Thyroid gland (tissue), 4 donors: ENCODE measurements around the gene NPW. TPM values are rescaled to one million over a fixed set of nuclear protein-coding genes. Genes with fewer than 3 reads are reported as not detected.

ENCODE experiments used
- DNase-seq, 2 donors: peaks; one replicate each; pipeline ENCODE4 v3.0.0-alpha.2; 2019
- H3K27ac ChIP-seq, 3 donors: fragments of 200-600 bp; sonication (generic); 1 replicate in 2 of 3; 2 replicates in 1 of 3; pipeline ENCODE4 v1.5.1; 2016 to 2019; ENCODE audit warnings: mild to moderate bottlenecking in 1 of 3, moderate library complexity in 1 of 3
- H3K27me3 ChIP-seq: fragments of 200-600 bp; sonication (generic); one replicate; pipeline ENCODE4 v1.5.1; 2019
- H3K36me3 ChIP-seq, 2 donors: fragments of 200-600 bp; sonication (generic); one replicate each; pipeline ENCODE4 v1.5.1; 2016 to 2019
- H3K4me1 ChIP-seq, 2 donors: fragments of 200-600 bp; sonication (generic); one replicate each; pipeline ENCODE4 v1.5.1; 2017 to 2019
- H3K4me3 ChIP-seq, 3 donors: fragments of 200-600 bp; sonication (generic); replicated peaks in 1 of 3; 1 replicate in 2 of 3; 2 replicates in 1 of 3; pipeline ENCODE4 v1.5.1; 2016; ENCODE audit warnings: mild to moderate bottlenecking in 1 of 3
- H3K9me3 ChIP-seq: fragments of 200-600 bp; sonication (generic); one replicate; pipeline ENCODE4 v1.5.1; 2017
- CTCF ChIP-seq, 6 experiments: fragments of 200-600 bp in 3 of 6; fragments of 450-650 bp in 3 of 6; sonication (generic) in 3 of 6; IDR thresholded peaks; one replicate each; pipeline ENCODE4 v1.5.1; 2016 to 2019; ENCODE audit warnings: antibody characterized with exemption in 6 of 6, mild to moderate bottlenecking in 2 of 6, inconsistent platforms in 1 of 6, moderate library complexity in 1 of 6
- POLR2A ChIP-seq, 2 donors: fragments of 450-650 bp; IDR thresholded peaks; one replicate each; pipeline ENCODE4 v1.6.1; 2017; ENCODE audit warnings: antibody characterized with exemption in 2 of 2, mild to moderate bottlenecking in 2 of 2, moderate library complexity in 1 of 2
- WGBS, 2 donors: methylation state at CpG; one replicate each; pipeline ENCODE4 v1.1.5; 2017; 5-methylcytosine and 5-hydroxymethylcytosine counted together
- intact Hi-C: fragments of 100-400 bp; cut with DNase I; formaldehyde crosslinking; loops from one replicate; pipeline ENCODE4 v1.15.1; 2023
- total RNA-seq, 4 donors: library from RNA; depleted of rRNA; stranded (reverse); fragments of >200 nt; gene quantifications; one replicate each; pipeline ENCODE4 v1.2.3, GENCODE V29; 2016

The NPW gene
- total RNA-seq, 4 donors from 2014 or later, result 0.54 to 0.63 TPM; not detected in 2

- H3K4me1 ChIP-seq, result peaks cover 28 to 48% of the 10 kb centered on the region in 2 donors
- no peaks in the 10 kb centered on the region for H3K9me3 ChIP-seq
- intact Hi-C loops, result no loop called here
- WGBS, 2 donors, result 83 to 84% methylated on average over 9 to 16 of the region's 21 CpGs
- TF ChIP-seq CTCF (IDR thresholded peaks at IDR 0.05), result no peak
- TF ChIP-seq POLR2A (IDR thresholded peaks at IDR 0.05), result no peak
- H3K27me3 ChIP-seq, result no peaks in the 10 kb centered on the region
- H3K4me3 ChIP-seq, result no peak overlapping the region
- peak in 1 of 2 donors; percentile 28 for DNase-seq
- no peak overlapping the region for H3K27ac ChIP-seq
- H3K36me3 ChIP-seq, result peaks cover 24 to 26% of the 10 kb centered on the region in 2 donors
Observed at GRCh38 chr16:2005646-2006045, 13.9 kb upstream of the NPW start.

- peaks cover 28 to 48% of the 10 kb centered on the region in 2 donors for H3K4me1 ChIP-seq
- H3K27me3 ChIP-seq, result no peaks in the 10 kb centered on the region
- no peaks in the 10 kb centered on the region for H3K9me3 ChIP-seq
- WGBS, 2 donors, result 92 to 96% methylated on average over 8 of the region's 8 CpGs
- H3K27ac ChIP-seq, result no peak overlapping the region
- peaks cover 18 to 20% of the 10 kb centered on the region in 2 donors for H3K36me3 ChIP-seq
- intact Hi-C loops, result no loop called here
- no peak for TF ChIP-seq CTCF (IDR thresholded peaks at IDR 0.05)
- no peak for TF ChIP-seq POLR2A (IDR thresholded peaks at IDR 0.05)
- H3K4me3 ChIP-seq, result no peak overlapping the region
- DNase-seq, result no peak
Observed at GRCh38 chr16:2006317-2006716, 13.3 kb upstream of the NPW start.

GRCh38 chr16:2007081-2007836, 12.3 kb upstream of the NPW start:
- no peaks in the 10 kb centered on the region for H3K9me3 ChIP-seq
- no peak overlapping the region for H3K27ac ChIP-seq
- TF ChIP-seq CTCF (IDR thresholded peaks at IDR 0.05) (no peak), POLR2A (IDR thresholded peaks at IDR 0.05) (no peak)
- no peak for DNase-seq
- intact Hi-C loops, result no loop called here
- peaks cover 9 to 10% of the 10 kb centered on the region in 2 donors for H3K36me3 ChIP-seq
- 90 to 93% methylated on average over 9 to 11 of the region's 16 CpGs for WGBS, 2 donors
- H3K27me3 ChIP-seq, result no peaks in the 10 kb centered on the region
- no peak overlapping the region for H3K4me3 ChIP-seq
- H3K4me1 ChIP-seq, result peaks cover 28 to 48% of the 10 kb centered on the region in 2 donors

- TF ChIP-seq POLR2A (IDR thresholded peaks at IDR 0.05), result no peak
- no peak for TF ChIP-seq CTCF (IDR thresholded peaks at IDR 0.05)
- Histone ChIP-seq H3K4me3 (no peak overlapping the region), H3K4me1 (peaks cover 28 to 48% of the 10 kb centered on the region in 2 donors), H3K9me3 (no peaks in the 10 kb centered on the region), H3K27me3 (no peaks in the 10 kb centered on the region), H3K36me3 (peaks cover under 1 to 2% of the 10 kb centered on the region in 2 donors), H3K27ac (no peak overlapping the region)
- intact Hi-C loops, result no loop called here
- 54 to 58% methylated on average over 15 of the region's 15 CpGs for WGBS, 2 donors
- DNase-seq, result no peak
Observed at GRCh38 chr16:2008009-2008526, 11.5 kb upstream of the NPW start.

GRCh38 chr16:2008631-2009163, 10.9 kb upstream of the NPW start:
- H3K36me3 ChIP-seq, result no peaks in the 10 kb centered on the region
- no peak for TF ChIP-seq POLR2A (IDR thresholded peaks at IDR 0.05)
- TF ChIP-seq CTCF (IDR thresholded peaks at IDR 0.05), result no peak
- peak overlapping the region in 2 of 3 donors; percentile 50 to 52 for H3K27ac ChIP-seq
- H3K4me1 ChIP-seq, result peaks cover 26 to 45% of the 10 kb centered on the region in 2 donors
- no peak for DNase-seq
- WGBS, 2 donors, result 10 to 20% methylated on average over 12 to 13 of the region's 23 CpGs
- H3K9me3 ChIP-seq, result no peaks in the 10 kb centered on the region
- H3K4me3 ChIP-seq, result peak overlapping the region; percentile 28 to 98 (median 93)
- intact Hi-C loops, result no loop called here
- H3K27me3 ChIP-seq, result no peaks in the 10 kb centered on the region
